Measurements from ENCODE around the gene EIF4B.

EIF4B gene

GRCh38 chr12:53086361-53086760 is 80.1 kb downstream of the EIF4B start:
- DNase-seq (ENCODE audit: low read depth), result no peak
- no peak for TF ChIP-seq CTCF (conservative IDR thresholded peaks at IDR 0.05; ENCODE audit: low read length)

GRCh38 chr12:53090105-53090504 is 83.8 kb downstream of the EIF4B start:
- DNase-seq (ENCODE audit: low read depth), result no peak
- H3K4me3 ChIP-seq (ENCODE audit: low read length), result no peak overlapping the region
- TF ChIP-seq CTCF (conservative IDR thresholded peaks at IDR 0.05; ENCODE audit: low read length), result no peak

More at GRCh38 chr12:53086361-53086760, 80.1 kb downstream of the EIF4B start:
- H3K4me3 ChIP-seq (ENCODE audit: low read length), result no peak overlapping the region

GRCh38 chr12:53090554-53090953 is 84.3 kb downstream of the EIF4B start:
- DNase-seq (ENCODE audit: low read depth), result no peak
- no peak overlapping the region for H3K4me3 ChIP-seq (ENCODE audit: low read length)
- no peak for TF ChIP-seq CTCF (conservative IDR thresholded peaks at IDR 0.05; ENCODE audit: low read length)

- no peak overlapping the region for H3K4me3 ChIP-seq (ENCODE audit: low read length)
- no peak for DNase-seq (ENCODE audit: low read depth)
Observed at GRCh38 chr12:53091756-53092155, 85.5 kb downstream of the EIF4B start.

More at GRCh38 chr12:53091756-53092155, 85.5 kb downstream of the EIF4B start:
- no peak for TF ChIP-seq CTCF (conservative IDR thresholded peaks at IDR 0.05; ENCODE audit: low read length)
